HUES6 (cell line): ENCODE data around the gene SHMT2.

Source experiments
- H3K27ac ChIP-seq: 2 replicates; pipeline ENCODE4 v1.7.0; 2013; ENCODE audit warnings: low read depth, mild to moderate bottlenecking, low read length, inconsistent platforms
- H3K27me3 ChIP-seq: 2 replicates; pipeline ENCODE4 v1.6.1; 2013; ENCODE audit warnings: low read length; ENCODE audit not compliant: control insufficient read depth, insufficient read depth
- H3K36me3 ChIP-seq: 2 replicates; pipeline ENCODE4 v1.6.1; 2013; ENCODE audit warnings: low read length; ENCODE audit not compliant: control insufficient read depth, insufficient read depth
- H3K4me1 ChIP-seq: 2 replicates; pipeline ENCODE4 v1.6.1; 2013; ENCODE audit warnings: low read length; ENCODE audit not compliant: control insufficient read depth, insufficient read depth
- H3K4me3 ChIP-seq: 2 replicates; pipeline ENCODE4 v1.5.1; 2013; ENCODE audit warnings: low read depth, low read length
- H3K9ac ChIP-seq: one replicate; pipeline ENCODE4 v1.6.1; 2013; ENCODE audit warnings: mild to moderate bottlenecking, low read length
- H3K9me3 ChIP-seq: 2 replicates; pipeline ENCODE4 v1.6.1; 2013; ENCODE audit warnings: low read depth, low read length; ENCODE audit not compliant: control insufficient read depth, insufficient read depth

The SHMT2 gene

GRCh38 chr12:57242329-57242690 is 12.8 kb downstream of the SHMT2 start:
- H3K4me1 ChIP-seq, result peaks cover 44% of the 10 kb centered on the region
- no peak overlapping the region for H3K9ac ChIP-seq
- no peaks in the 10 kb centered on the region for H3K36me3 ChIP-seq
- H3K9me3 ChIP-seq, result no peaks in the 10 kb centered on the region
- H3K27ac ChIP-seq, result no peak overlapping the region
- H3K4me3 ChIP-seq, result peak overlapping the region; percentile 73
- H3K27me3 ChIP-seq, result peaks cover 66% of the 10 kb centered on the region

- Histone ChIP-seq H3K27ac (no peak overlapping the region; the same call in 1 of the 2 replicates), H3K4me1 (peaks cover 42% of the 10 kb centered on the region), H3K9me3 (no peaks in the 10 kb centered on the region), H3K27me3 (peaks cover 60% of the 10 kb centered on the region), H3K9ac (peak overlapping the region; percentile 40), H3K4me3 (peak overlapping the region; percentile 73), H3K36me3 (no peaks in the 10 kb centered on the region)
Observed at GRCh38 chr12:57242691-57243454, 13.4 kb downstream of the SHMT2 start.

GRCh38 chr12:57243521-57244311 is 14.2 kb downstream of the SHMT2 start:
- H3K27me3 ChIP-seq, result peaks cover 52% of the 10 kb centered on the region
- H3K27ac ChIP-seq, result no peak overlapping the region; the same call in 1 of the 2 replicates
- no peaks in the 10 kb centered on the region for H3K9me3 ChIP-seq
- H3K9ac ChIP-seq, result no peak overlapping the region
- peak overlapping the region; percentile 73 for H3K4me3 ChIP-seq
- H3K4me1 ChIP-seq, result peaks cover 40% of the 10 kb centered on the region
- no peaks in the 10 kb centered on the region for H3K36me3 ChIP-seq

GRCh38 chr12:57244312-57244696 is 14.8 kb downstream of the SHMT2 start:
- no peaks in the 10 kb centered on the region for H3K9me3 ChIP-seq
- no peaks in the 10 kb centered on the region for H3K36me3 ChIP-seq
- H3K27me3 ChIP-seq, result peaks cover 47% of the 10 kb centered on the region
- no peak overlapping the region for H3K27ac ChIP-seq
- peaks cover 43% of the 10 kb centered on the region for H3K4me1 ChIP-seq
- no peak overlapping the region for H3K4me3 ChIP-seq
- H3K9ac ChIP-seq, result no peak overlapping the region

- H3K4me3 ChIP-seq, result no peak overlapping the region
- H3K27me3 ChIP-seq, result peaks cover 19% of the 10 kb centered on the region
- H3K9me3 ChIP-seq, result no peaks in the 10 kb centered on the region
- H3K27ac ChIP-seq, result no peak overlapping the region
- H3K4me1 ChIP-seq, result peaks cover 32% of the 10 kb centered on the region
- no peak overlapping the region for H3K9ac ChIP-seq
- H3K36me3 ChIP-seq, result no peaks in the 10 kb centered on the region
Observed at GRCh38 chr12:57247041-57247440, 17.5 kb downstream of the SHMT2 start.

- no peaks in the 10 kb centered on the region for H3K9me3 ChIP-seq
- peaks cover 29% of the 10 kb centered on the region for H3K4me1 ChIP-seq
- peaks cover 7% of the 10 kb centered on the region for H3K27me3 ChIP-seq
- H3K27ac ChIP-seq, result no peak overlapping the region
- no peaks in the 10 kb centered on the region for H3K36me3 ChIP-seq
- no peak overlapping the region for H3K4me3 ChIP-seq
- no peak overlapping the region for H3K9ac ChIP-seq
Observed at GRCh38 chr12:57248934-57249742, 19.6 kb downstream of the SHMT2 start.

GRCh38 chr12:57250541-57250940 is 21.0 kb downstream of the SHMT2 start:
- H3K27ac ChIP-seq, result no peak overlapping the region
- no peaks in the 10 kb centered on the region for H3K9me3 ChIP-seq
- H3K4me1 ChIP-seq, result peaks cover 23% of the 10 kb centered on the region
- no peaks in the 10 kb centered on the region for H3K27me3 ChIP-seq
- H3K9ac ChIP-seq, result no peak overlapping the region
- peaks cover 6% of the 10 kb centered on the region for H3K36me3 ChIP-seq
- H3K4me3 ChIP-seq, result no peak overlapping the region

- H3K36me3 ChIP-seq, result peaks cover 9% of the 10 kb centered on the region
- H3K4me1 ChIP-seq, result peaks cover 23% of the 10 kb centered on the region
- no peak within 1 kb of the TSS for H3K9ac ChIP-seq
- H3K9me3 ChIP-seq, result no peaks in the 10 kb centered on the region
- no peak within 1 kb of the TSS for H3K27ac ChIP-seq
- H3K27me3 ChIP-seq, result no peaks in the 10 kb centered on the region
- H3K4me3 ChIP-seq, result no peak within 1 kb of the TSS
Observed at GRCh38 chr12:57250956-57251355, 21.4 kb downstream of the SHMT2 start, which contains the start of gene STAC3. Gene STAC3 (minus strand): TSS chr12:57251187. CDS start chr12:57249636, 1,551 bp downstream.

GRCh38 chr12:57254506-57255280 is 25.2 kb downstream of the SHMT2 start:
- H3K27ac ChIP-seq, result no peak overlapping the region
- H3K36me3 ChIP-seq, result peaks cover 40% of the 10 kb centered on the region
- H3K4me3 ChIP-seq, result no peak overlapping the region

GRCh38 chr12:57255916-57256315 is 26.4 kb downstream of the SHMT2 start:
- no peak overlapping the region for H3K9ac ChIP-seq
- no peak overlapping the region for H3K4me3 ChIP-seq
- H3K9me3 ChIP-seq, result no peaks in the 10 kb centered on the region
- no peaks in the 10 kb centered on the region for H3K27me3 ChIP-seq
- 0 out of 2 replicates have a peak, but pooled peaks cover 2% of the 10 kb centered on the region for H3K4me1 ChIP-seq
- H3K27ac ChIP-seq, result no peak overlapping the region
- H3K36me3 ChIP-seq, result peaks cover 48% of the 10 kb centered on the region

More at GRCh38 chr12:57254506-57255280, 25.2 kb downstream of the SHMT2 start:
- no peaks in the 10 kb centered on the region for H3K27me3 ChIP-seq
- H3K9ac ChIP-seq, result no peak overlapping the region
- peaks cover 8% of the 10 kb centered on the region for H3K4me1 ChIP-seq
- no peaks in the 10 kb centered on the region for H3K9me3 ChIP-seq
